BJ (cell line): ENCODE data around the gene PDLIM5. TPM values are rescaled to one million over a fixed set of nuclear protein-coding genes. Genes with fewer than 3 reads are reported as not detected.

ENCODE experiments used
- CTCF ChIA-PET: fragments of 350-600 bp; formaldehyde crosslinking; extraction: SDS; loops from one replicate; lab custom pipeline; 2021; ENCODE audit warnings: antibody characterized with exemption, inconsistent platforms; lab: Yijun Ruan, JAX
- POLR2A ChIA-PET: fragments of 300-600 bp; sonication (Branson Sonifier 250); formaldehyde crosslinking; extraction: SDS; loops from one replicate; lab custom pipeline; 2021; ENCODE audit warnings: antibody characterized with exemption; lab: Charles Lee
- DNase-seq: peaks from one replicate; pipeline ENCODE4 v3.0.0-alpha.2; 2011; ENCODE audit warnings: low read depth
- H3K27me3 ChIP-seq: 2 replicates; pipeline ENCODE4 v1.6.0; 2011; ENCODE audit warnings: low read length; ENCODE audit not compliant: control insufficient read depth, insufficient read depth
- H3K36me3 ChIP-seq: 2 replicates; pipeline ENCODE4 v1.5.1; 2011; ENCODE audit warnings: low read length; ENCODE audit not compliant: control insufficient read depth, insufficient read depth
- H3K4me3 ChIP-seq: 2 replicates; pipeline ENCODE4 v1.5.1; 2011; ENCODE audit warnings: low read depth, mild to moderate bottlenecking, control low read depth, low read length
- polyA plus RNA-seq: library from polyadenylated mRNA; depleted of rRNA; stranded (reverse); fragments of >200 nt; gene quantifications from 2 replicates; pipeline ENCODE4 v1.2.3, GENCODE V29; 2011
- TF ChIP-seq, protein P1 (sequence below): IDR thresholded peaks from 2 replicates; pipeline ENCODE4 v1.5.1; 2011; ENCODE audit warnings: low read depth, mild to moderate bottlenecking, control low read depth, inconsistent platforms, low read length, moderate library complexity; ENCODE audit not compliant: insufficient read depth

The PDLIM5 gene
- polyA plus RNA-seq, 1 experiment: 353 TPM

DNA sequence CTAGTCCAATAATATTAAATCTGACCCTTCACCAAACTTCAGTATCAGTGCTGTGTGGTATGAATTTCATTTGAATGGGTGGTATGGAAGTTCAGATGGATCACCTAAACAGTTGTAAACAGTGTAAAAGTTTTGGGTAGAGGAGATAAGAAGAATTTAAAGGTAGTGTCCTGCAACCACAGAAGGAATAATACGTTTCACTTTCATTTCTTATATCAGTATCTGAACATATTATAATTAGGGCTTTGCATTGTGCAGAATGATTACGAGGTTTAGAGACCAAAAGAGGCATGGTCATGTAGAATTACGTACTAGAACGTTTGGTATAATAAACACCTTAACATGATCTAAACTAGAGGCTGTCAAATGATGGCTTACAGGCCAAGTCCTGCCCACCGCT is 116.1 kb downstream of the PDLIM5 start:
- POLR2A ChIA-PET: no interaction called here
- Histone ChIP-seq H3K4me3 (no peak overlapping the region), H3K36me3 (no peaks in the 10 kb centered on the region), H3K27me3 (no peaks in the 10 kb centered on the region)
- TF ChIP-seq, protein P1, sequence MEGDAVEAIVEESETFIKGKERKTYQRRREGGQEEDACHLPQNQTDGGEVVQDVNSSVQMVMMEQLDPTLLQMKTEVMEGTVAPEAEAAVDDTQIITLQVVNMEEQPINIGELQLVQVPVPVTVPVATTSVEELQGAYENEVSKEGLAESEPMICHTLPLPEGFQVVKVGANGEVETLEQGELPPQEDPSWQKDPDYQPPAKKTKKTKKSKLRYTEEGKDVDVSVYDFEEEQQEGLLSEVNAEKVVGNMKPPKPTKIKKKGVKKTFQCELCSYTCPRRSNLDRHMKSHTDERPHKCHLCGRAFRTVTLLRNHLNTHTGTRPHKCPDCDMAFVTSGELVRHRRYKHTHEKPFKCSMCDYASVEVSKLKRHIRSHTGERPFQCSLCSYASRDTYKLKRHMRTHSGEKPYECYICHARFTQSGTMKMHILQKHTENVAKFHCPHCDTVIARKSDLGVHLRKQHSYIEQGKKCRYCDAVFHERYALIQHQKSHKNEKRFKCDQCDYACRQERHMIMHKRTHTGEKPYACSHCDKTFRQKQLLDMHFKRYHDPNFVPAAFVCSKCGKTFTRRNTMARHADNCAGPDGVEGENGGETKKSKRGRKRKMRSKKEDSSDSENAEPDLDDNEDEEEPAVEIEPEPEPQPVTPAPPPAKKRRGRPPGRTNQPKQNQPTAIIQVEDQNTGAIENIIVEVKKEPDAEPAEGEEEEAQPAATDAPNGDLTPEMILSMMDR: no peak
- no peak for DNase-seq
- CTCF ChIA-PET: no interaction called here

DNA sequence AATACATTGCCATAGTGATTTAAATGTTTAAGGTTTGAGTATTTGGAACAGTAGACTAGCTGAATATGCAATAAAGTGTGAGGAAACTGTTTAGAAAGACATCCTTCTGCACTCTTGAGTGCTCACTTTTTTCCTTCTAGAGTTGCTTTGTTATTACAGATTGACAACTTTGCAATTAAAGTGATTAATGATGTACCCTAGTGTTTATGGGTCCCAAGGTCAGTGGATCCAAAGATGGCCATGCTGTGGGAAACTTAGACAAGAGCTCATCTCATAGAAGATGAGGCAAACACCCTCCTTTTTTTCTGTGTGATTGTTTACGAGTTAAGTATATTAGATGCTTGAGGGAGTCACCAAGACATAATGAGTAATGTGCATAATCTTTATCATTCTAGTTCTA is 118.8 kb downstream of the PDLIM5 start:
- Histone ChIP-seq H3K27me3 (no peaks in the 10 kb centered on the region), H3K4me3 (no peak overlapping the region), H3K36me3 (0 out of 2 replicates have a peak, but pooled peaks cover 1% of the 10 kb centered on the region)
- DNase-seq: no peak
- ChIA-PET POLR2A (no interaction called here), CTCF (interaction anchor here (0.9 to 1.0 kb wide), 2 partner anchors 11 kb away, joined by 3 read pairs; no protein-coding TSS in a partner anchor)
- TF ChIP-seq, protein P1: no peak

DNA sequence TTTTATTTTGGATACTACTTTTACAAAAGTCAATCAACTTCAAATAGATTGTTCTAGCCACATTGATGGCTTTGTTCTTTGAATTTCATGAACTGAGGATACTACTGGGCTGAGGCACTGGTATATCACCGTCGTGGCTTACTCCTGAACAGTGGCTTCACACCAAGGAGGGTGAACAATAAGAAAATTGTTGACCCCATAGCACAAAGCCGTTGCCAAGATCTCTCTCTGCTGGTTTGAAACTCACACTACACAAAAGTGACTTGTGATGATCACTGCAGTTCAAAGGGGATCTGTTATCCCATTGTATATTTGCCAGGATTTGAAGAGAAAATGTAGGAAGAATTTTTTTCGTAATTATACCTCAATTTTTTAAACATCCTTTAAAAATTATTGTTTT is 119.6 kb downstream of the PDLIM5 start:
- ChIA-PET POLR2A (no interaction called here), CTCF (interaction anchor here (1.0 to 1.1 kb wide), 2 partner anchors 11 to 163 kb away, joined by 3 read pairs; no protein-coding TSS in a partner anchor)
- Histone ChIP-seq H3K36me3 (0 out of 2 replicates have a peak, but pooled peaks cover 2% of the 10 kb centered on the region), H3K4me3 (no peak overlapping the region), H3K27me3 (no peaks in the 10 kb centered on the region)
- TF ChIP-seq, protein P1: no peak
- DNase-seq: no peak

DNA sequence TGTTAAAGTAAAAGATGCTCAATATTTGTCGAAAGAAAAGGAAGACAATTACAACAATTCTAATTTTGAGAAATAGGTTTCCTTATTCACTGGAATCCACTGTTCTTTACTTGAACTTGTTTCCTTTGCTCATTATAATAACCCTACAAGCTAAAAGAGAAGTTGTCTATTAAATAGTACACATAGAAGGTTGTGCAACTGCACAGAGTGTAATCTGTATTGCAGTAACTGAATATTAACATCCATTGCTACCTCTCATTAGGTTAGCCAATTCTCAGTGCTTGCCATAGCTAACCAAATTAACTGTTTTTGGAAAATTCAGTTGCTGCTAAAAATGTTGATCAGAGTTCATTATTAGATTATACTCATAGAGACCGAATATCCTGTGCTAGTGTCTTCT is 120.0 kb downstream of the PDLIM5 start:
- ChIA-PET CTCF (interaction anchor here (1.0 to 1.1 kb wide), 2 partner anchors 12 to 164 kb away, joined by 3 read pairs; no protein-coding TSS in a partner anchor), POLR2A (no interaction called here)
- Histone ChIP-seq H3K4me3 (no peak overlapping the region), H3K36me3 (0 out of 2 replicates have a peak, but pooled peaks cover 2% of the 10 kb centered on the region), H3K27me3 (no peaks in the 10 kb centered on the region)
- TF ChIP-seq, protein P1: no peak
- no peak for DNase-seq

DNA sequence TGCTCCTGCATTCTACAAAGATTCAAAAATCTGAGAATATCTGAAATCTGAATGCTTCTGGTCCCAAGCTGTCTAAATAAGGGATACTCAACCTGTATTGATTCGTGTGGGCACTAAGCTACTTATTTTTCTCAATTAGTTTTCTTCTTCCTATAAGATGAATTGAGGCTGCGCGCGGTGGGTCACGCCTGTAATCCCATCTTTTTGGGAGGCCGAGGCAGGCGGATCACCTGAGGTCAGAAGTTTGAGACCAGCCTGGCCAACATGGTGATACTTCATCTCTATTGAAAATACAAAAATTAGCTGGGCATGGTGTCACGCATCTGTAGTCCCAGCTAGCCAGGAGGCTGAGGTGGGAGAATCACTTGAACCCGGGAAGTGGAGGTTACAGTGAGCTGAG is 122.3 kb downstream of the PDLIM5 start:
- ChIA-PET POLR2A (no interaction called here), CTCF (no interaction called here)
- Histone ChIP-seq H3K4me3 (no peak overlapping the region), H3K36me3 (0 out of 2 replicates have a peak, but pooled peaks cover 2% of the 10 kb centered on the region), H3K27me3 (no peaks in the 10 kb centered on the region)
- TF ChIP-seq, protein P1: no peak
- no peak for DNase-seq
